Spleen (tissue), 7 donors: Measurements from ENCODE around the gene ZDHHC18.

Experiments used
- CTCF ChIP-seq, 11 experiments: fragments of 200-600 bp in 7 of 11; fragments of 450-650 bp in 4 of 11; sonication (generic) in 4 of 11; IDR thresholded peaks in 8 of 11; conservative IDR thresholded peaks in 3 of 11; 1 replicate in 7 of 11; 2 replicates in 4 of 11; pipeline versions ENCODE4 v1.4.0 to v1.8.0; 2016 to 2021; ENCODE audit warnings: antibody characterized with exemption in 11 of 11, inconsistent platforms in 4 of 11, mild to moderate bottlenecking in 1 of 11
- POLR2A ChIP-seq, 3 donors: fragments of 450-650 bp; IDR thresholded peaks; one replicate each; pipeline ENCODE4 v1.5.1; 2017; ENCODE audit warnings: antibody characterized with exemption in 3 of 3, mild to moderate bottlenecking in 1 of 3
- donor health status: DM: no; HTN: no; CAD: no; lungs with moderate emphysema.
- donor health status: DM: no; HTN: no; CAD: no.
- donor health status: DM: no; HTN: no; CAD: no.

- TF ChIP-seq CTCF (IDR thresholded peaks at IDR 0.05 in 8 of 11, conservative IDR thresholded peaks at IDR 0.05 in 3 of 11) (no peak), POLR2A (IDR thresholded peaks at IDR 0.05) (no peak)
Measured at GRCh38 chr1:26863685-26864077, 37.2 kb downstream of the ZDHHC18 start.
